Bronchial epithelial cell (primary cell): ENCODE measurements around the gene TLR3. TPM values are rescaled to one million over a fixed set of nuclear protein-coding genes. Genes with fewer than 3 reads are reported as not detected.
A peak's percentile ranks its signal among the peaks of the same experiment; 100 is the strongest.

Experiments
- DNase-seq: peaks from one replicate; pipeline ENCODE4 v3.0.0-alpha.2; 2010; ENCODE audit warnings: low read depth
- FAIRE-seq: peaks from 2 replicates; lab custom pipeline; 2011; peaks lifted over from hg19 to GRCh38; lab: Jason Lieb, UNC
- H3K27me3 ChIP-seq: 2 replicates; pipeline ENCODE4 v1.5.1; 2011; ENCODE audit warnings: low read length; ENCODE audit not compliant: control insufficient read depth, insufficient read depth
- H3K36me3 ChIP-seq: 2 replicates; pipeline ENCODE4 v1.5.1; 2011; ENCODE audit warnings: low read length; ENCODE audit not compliant: control insufficient read depth, insufficient read depth
- H3K4me3 ChIP-seq: 2 replicates; pipeline ENCODE4 v1.5.1; 2011; ENCODE audit warnings: mild to moderate bottlenecking, low read depth, low read length, control low read depth
- CTCF ChIP-seq: IDR thresholded peaks from 2 replicates; pipeline ENCODE4 v1.5.1; 2011; ENCODE audit warnings: mild to moderate bottlenecking, moderate library complexity, low read length, control low read depth, inconsistent platforms; ENCODE audit not compliant: insufficient read depth, severe bottlenecking
- total RNA-seq: library from RNA; depleted of rRNA; stranded (reverse); fragments of >200 nt; gene quantifications from 2 replicates; pipeline ENCODE4 v1.2.1, GENCODE V29; 2014

Gene TLR3
- total RNA-seq, 1 donor from 2014 or later: 0.26 TPM

- DNase-seq: no peak
These were observed 3.6 kb downstream of the TLR3 start for GRCh38 chr4:186072516-186072915.

GRCh38 chr4:186074189-186074588, 5.2 kb downstream of the TLR3 start:
- no peak for TF ChIP-seq CTCF
- no peaks in the 10 kb centered on the region for H3K36me3 ChIP-seq
- H3K4me3 ChIP-seq: no peak overlapping the region
- DNase-seq: no peak
- no peaks in the 10 kb centered on the region for H3K27me3 ChIP-seq
- FAIRE-seq: no peak

More at GRCh38 chr4:186072516-186072915, 3.6 kb downstream of the TLR3 start:
- H3K4me3 ChIP-seq: no peak overlapping the region
- no peak for TF ChIP-seq CTCF
- no peak for FAIRE-seq
- H3K36me3 ChIP-seq: no peaks in the 10 kb centered on the region
- H3K27me3 ChIP-seq: no peaks in the 10 kb centered on the region

- peak; percentile 86 for FAIRE-seq
These were observed 10.2 kb downstream of the TLR3 start for GRCh38 chr4:186078981-186079638.

GRCh38 chr4:186079694-186080093, 10.7 kb downstream of the TLR3 start:
- no peak for DNase-seq
- no peaks in the 10 kb centered on the region for H3K36me3 ChIP-seq
- H3K4me3 ChIP-seq: no peak overlapping the region
- no peaks in the 10 kb centered on the region for H3K27me3 ChIP-seq
- no peak for FAIRE-seq
- no peak for TF ChIP-seq CTCF

More at GRCh38 chr4:186078981-186079638, 10.2 kb downstream of the TLR3 start:
- no peak overlapping the region for H3K4me3 ChIP-seq
- H3K27me3 ChIP-seq: no peaks in the 10 kb centered on the region
- H3K36me3 ChIP-seq: no peaks in the 10 kb centered on the region
- no peak for DNase-seq
- no peak for TF ChIP-seq CTCF

GRCh38 chr4:186081202-186081807, 12.3 kb downstream of the TLR3 start:
- Histone ChIP-seq H3K27me3 (no peaks in the 10 kb centered on the region), H3K4me3 (no peak overlapping the region), H3K36me3 (no peaks in the 10 kb centered on the region)
- TF ChIP-seq CTCF: no peak
- no peak for DNase-seq
- no peak for FAIRE-seq

GRCh38 chr4:186082221-186082620, 13.3 kb downstream of the TLR3 start:
- no peak for TF ChIP-seq CTCF
- Histone ChIP-seq H3K4me3 (no peak overlapping the region), H3K36me3 (no peaks in the 10 kb centered on the region), H3K27me3 (no peaks in the 10 kb centered on the region)
- FAIRE-seq (no peak), DNase-seq (no peak)
